ENCODE measurements around the gene F7.
"Not testable (repeated sequence)": the region's sequence is repeated elsewhere in the genome, so short reads cannot be mapped to it uniquely, and the experiment has no call there.

The F7 gene

DNA sequence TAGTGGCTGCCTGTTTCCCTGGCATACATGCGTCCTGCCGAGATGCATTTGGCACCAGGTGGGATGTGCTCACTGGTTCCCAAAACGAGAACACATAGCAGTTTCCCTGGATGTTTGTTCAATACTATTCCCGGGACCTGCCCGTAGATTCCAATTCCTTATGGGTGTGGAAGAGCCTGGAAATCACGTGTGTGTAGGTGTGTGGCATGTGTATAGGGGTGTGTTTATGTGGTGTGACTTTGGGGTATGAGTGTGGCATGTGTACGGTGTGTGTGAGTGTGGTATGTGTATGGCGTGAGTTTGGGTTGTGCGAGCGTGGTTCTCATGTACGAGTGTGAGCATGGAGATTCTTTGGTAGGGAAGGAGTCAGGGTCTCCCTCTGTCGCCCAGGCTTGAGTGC lies 2.9 kb upstream of the F7 start:
- H3K4me2 ChIP-seq (ENCODE audit: low read length), result no peak overlapping the region
- H2AFZ ChIP-seq (ENCODE audit: low read depth, low read length), result no peak overlapping the region
- no peak overlapping the region for H3K4me3 ChIP-seq (ENCODE audit: low read length)
- no peak for TF ChIP-seq EZH2phosphoT487 (IDR thresholded peaks at IDR 0.05; ENCODE audit: low read depth)
- TF ChIP-seq, protein P1, sequence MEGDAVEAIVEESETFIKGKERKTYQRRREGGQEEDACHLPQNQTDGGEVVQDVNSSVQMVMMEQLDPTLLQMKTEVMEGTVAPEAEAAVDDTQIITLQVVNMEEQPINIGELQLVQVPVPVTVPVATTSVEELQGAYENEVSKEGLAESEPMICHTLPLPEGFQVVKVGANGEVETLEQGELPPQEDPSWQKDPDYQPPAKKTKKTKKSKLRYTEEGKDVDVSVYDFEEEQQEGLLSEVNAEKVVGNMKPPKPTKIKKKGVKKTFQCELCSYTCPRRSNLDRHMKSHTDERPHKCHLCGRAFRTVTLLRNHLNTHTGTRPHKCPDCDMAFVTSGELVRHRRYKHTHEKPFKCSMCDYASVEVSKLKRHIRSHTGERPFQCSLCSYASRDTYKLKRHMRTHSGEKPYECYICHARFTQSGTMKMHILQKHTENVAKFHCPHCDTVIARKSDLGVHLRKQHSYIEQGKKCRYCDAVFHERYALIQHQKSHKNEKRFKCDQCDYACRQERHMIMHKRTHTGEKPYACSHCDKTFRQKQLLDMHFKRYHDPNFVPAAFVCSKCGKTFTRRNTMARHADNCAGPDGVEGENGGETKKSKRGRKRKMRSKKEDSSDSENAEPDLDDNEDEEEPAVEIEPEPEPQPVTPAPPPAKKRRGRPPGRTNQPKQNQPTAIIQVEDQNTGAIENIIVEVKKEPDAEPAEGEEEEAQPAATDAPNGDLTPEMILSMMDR (IDR thresholded peaks at IDR 0.05; ENCODE audit: low read depth, low read length), result no peak
- H3K27ac ChIP-seq (ENCODE audit: low read length), result no peak overlapping the region
- no peaks in the 10 kb centered on the region for H3K9me3 ChIP-seq (ENCODE audit: insufficient read depth, low read length)
- H3K27me3 ChIP-seq (ENCODE audit: low read depth, low read length), result peaks cover 7% of the 10 kb centered on the region; the same call in 1 of the 2 replicates
- H3K9ac ChIP-seq (ENCODE audit: low read length), result no peak overlapping the region
- no peaks in the 10 kb centered on the region for H3K79me2 ChIP-seq (ENCODE audit: low read length)
- H4K20me1 ChIP-seq (ENCODE audit: insufficient read depth, low read length), result no peaks in the 10 kb centered on the region; the same call in 1 of the 2 replicates
- peaks cover 5% of the 10 kb centered on the region; the same call in 1 of the 2 replicates for H3K4me1 ChIP-seq (ENCODE audit: low read length)
- no peaks in the 10 kb centered on the region for H3K36me3 ChIP-seq (replicated peaks; ENCODE audit: low read depth, low read length)

GRCh38 chr13:113103646-113104045 lies 1.9 kb upstream of the F7 start:
- H3K4me1 ChIP-seq (ENCODE audit: low read length), result peaks cover 5% of the 10 kb centered on the region; the same call in 1 of the 2 replicates
- H2AFZ ChIP-seq (ENCODE audit: low read depth, low read length), result no peak overlapping the region
- TF ChIP-seq EZH2phosphoT487 (IDR thresholded peaks at IDR 0.05; ENCODE audit: low read depth), result no peak
- TF ChIP-seq, protein P1 (IDR thresholded peaks at IDR 0.05; ENCODE audit: low read depth, low read length), result no peak
- no peak overlapping the region for H3K9ac ChIP-seq (ENCODE audit: low read length)
- H3K4me2 ChIP-seq (ENCODE audit: low read length), result no peak overlapping the region
- peaks cover 7% of the 10 kb centered on the region; the same call in 1 of the 2 replicates for H3K27me3 ChIP-seq (ENCODE audit: low read depth, low read length)
- no peaks in the 10 kb centered on the region for H3K36me3 ChIP-seq (replicated peaks; ENCODE audit: low read depth, low read length)
- H3K27ac ChIP-seq (ENCODE audit: low read length), result no peak overlapping the region
- H3K4me3 ChIP-seq (ENCODE audit: low read length), result no peak overlapping the region
- no peaks in the 10 kb centered on the region for H3K79me2 ChIP-seq (ENCODE audit: low read length)
- no peaks in the 10 kb centered on the region; the same call in 1 of the 2 replicates for H4K20me1 ChIP-seq (ENCODE audit: insufficient read depth, low read length)
- H3K9me3 ChIP-seq (ENCODE audit: insufficient read depth, low read length), result no peaks in the 10 kb centered on the region

DNA sequence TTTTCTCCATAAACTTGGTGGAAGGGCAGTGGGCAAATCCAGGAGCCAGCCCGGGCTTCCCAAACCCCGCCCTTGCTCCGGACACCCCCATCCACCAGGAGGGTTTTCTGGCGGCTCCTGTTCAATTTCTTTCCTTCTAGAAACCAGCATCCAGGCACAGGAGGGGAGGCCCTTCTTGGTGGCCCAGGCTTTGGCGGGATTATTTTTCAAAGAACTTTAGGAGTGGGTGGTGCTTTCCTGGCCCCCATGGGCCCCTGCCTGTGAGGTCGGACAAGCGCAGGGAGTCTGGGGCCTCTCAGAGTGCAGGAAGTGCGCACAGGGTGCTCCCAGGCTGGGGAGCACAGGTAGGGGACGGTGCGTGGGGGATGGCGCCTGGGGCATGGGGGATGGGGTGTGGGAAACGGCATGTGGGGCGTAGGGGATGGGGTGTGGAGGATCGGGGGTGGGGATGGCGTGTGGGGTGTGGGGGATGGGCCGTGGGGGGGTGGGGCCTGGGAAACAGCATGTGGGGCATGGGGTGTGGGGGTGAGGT lies 396 bp downstream of the F7 start:
- Histone ChIP-seq H3K36me3 (replicated peaks; ENCODE audit: low read depth, low read length) (no peaks in the 10 kb centered on the region), H4K20me1 (ENCODE audit: insufficient read depth, low read length) (no peaks in the 10 kb centered on the region; the same call in 1 of the 2 replicates), H3K4me3 (ENCODE audit: low read length) (no peak overlapping the region), H3K9me3 (ENCODE audit: insufficient read depth, low read length) (no peaks in the 10 kb centered on the region), H3K79me2 (ENCODE audit: low read length) (no peaks in the 10 kb centered on the region), H3K27me3 (ENCODE audit: low read depth, low read length) (peaks cover 7% of the 10 kb centered on the region; the same call in 1 of the 2 replicates), H3K9ac (ENCODE audit: low read length) (no peak overlapping the region), H3K4me1 (ENCODE audit: low read length) (peaks cover 5% of the 10 kb centered on the region; the same call in 1 of the 2 replicates), H3K4me2 (ENCODE audit: low read length) (no peak overlapping the region), H2AFZ (ENCODE audit: low read depth, low read length) (no peak overlapping the region), H3K27ac (ENCODE audit: low read length) (no peak overlapping the region)
- no peak for TF ChIP-seq EZH2phosphoT487 (IDR thresholded peaks at IDR 0.05; ENCODE audit: low read depth)
- TF ChIP-seq, protein P1 (IDR thresholded peaks at IDR 0.05; ENCODE audit: low read depth, low read length), result no peak

DNA sequence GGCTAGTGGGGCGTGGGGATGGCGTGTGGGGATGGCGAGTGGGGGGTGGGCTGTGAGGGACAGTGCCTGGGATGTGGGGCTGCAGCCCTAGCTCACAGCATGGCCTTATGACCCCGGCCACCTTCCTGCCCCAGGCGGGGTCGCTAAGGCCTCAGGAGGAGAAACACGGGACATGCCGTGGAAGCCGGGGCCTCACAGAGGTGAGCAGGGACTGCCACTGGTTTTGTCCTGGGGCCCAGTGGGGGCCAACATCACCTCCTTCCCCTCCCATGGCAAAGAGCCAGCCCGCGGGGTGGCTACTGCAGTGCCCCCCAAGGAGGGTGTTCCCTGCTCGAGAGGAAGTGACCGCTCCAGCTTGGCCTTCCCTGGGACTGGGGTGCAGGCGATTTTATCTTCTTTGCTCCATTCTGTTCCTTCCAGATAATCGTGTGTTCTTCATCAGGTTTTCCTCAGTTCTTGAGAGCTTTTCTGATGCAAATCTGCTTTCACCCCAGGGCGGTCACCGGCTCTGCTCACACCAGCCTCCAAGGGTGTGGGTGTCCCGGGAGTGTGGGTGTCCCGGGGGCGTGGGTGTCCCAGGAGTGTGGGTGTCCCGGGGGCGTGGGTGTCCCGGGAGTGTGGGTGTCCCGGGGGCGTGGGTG lies 1.2 kb downstream of the F7 start:
- H3K27me3 ChIP-seq (ENCODE audit: low read depth, low read length), result peaks cover 7% of the 10 kb centered on the region; the same call in 1 of the 2 replicates
- no peaks in the 10 kb centered on the region for H3K4me1 ChIP-seq (ENCODE audit: low read length)
- no peaks in the 10 kb centered on the region for H3K36me3 ChIP-seq (replicated peaks; ENCODE audit: low read depth, low read length)
- no peaks in the 10 kb centered on the region for H3K79me2 ChIP-seq (ENCODE audit: low read length)
- H4K20me1 ChIP-seq (ENCODE audit: insufficient read depth, low read length), result no peaks in the 10 kb centered on the region; the same call in 1 of the 2 replicates
- H3K9ac ChIP-seq (ENCODE audit: low read length), result no peak overlapping the region
- no peak overlapping the region for H3K4me2 ChIP-seq (ENCODE audit: low read length)
- no peak overlapping the region for H3K27ac ChIP-seq (ENCODE audit: low read length)
- no peaks in the 10 kb centered on the region for H3K9me3 ChIP-seq (ENCODE audit: insufficient read depth, low read length)
- TF ChIP-seq, protein P1 (IDR thresholded peaks at IDR 0.05; ENCODE audit: low read depth, low read length), result no peak
- no peak for TF ChIP-seq EZH2phosphoT487 (IDR thresholded peaks at IDR 0.05; ENCODE audit: low read depth)
- H2AFZ ChIP-seq (ENCODE audit: low read depth, low read length), result no peak overlapping the region
- H3K4me3 ChIP-seq (ENCODE audit: low read length), result no peak overlapping the region

DNA sequence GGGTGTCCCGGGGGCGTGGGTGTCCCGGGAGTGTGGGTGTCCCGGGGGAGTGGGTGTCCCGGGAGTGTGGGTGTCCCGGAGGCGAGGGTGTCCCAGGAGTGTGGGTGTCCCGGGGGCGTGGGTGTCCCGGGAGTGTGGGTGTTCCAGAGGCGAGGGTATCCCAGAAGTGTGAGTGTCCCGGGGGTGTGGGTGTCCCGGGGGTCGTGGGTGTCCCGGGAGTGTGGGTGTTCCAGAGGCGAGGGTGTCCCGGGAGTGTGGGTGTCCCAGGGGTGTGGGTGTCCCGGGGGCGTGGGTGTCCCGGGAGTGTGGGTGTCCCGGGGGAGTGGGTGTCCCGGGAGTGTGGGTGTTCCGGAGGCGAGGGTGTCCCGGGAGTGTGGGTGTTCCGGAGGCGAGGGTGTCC lies 2.9 kb downstream of the F7 start:
- not testable (repeated sequence) for H3K27me3 ChIP-seq (ENCODE audit: low read depth, low read length); H3K9ac ChIP-seq (ENCODE audit: low read length); H3K79me2 ChIP-seq (ENCODE audit: low read length); H3K4me1 ChIP-seq (ENCODE audit: low read length); H3K9me3 ChIP-seq (ENCODE audit: insufficient read depth, low read length); H3K36me3 ChIP-seq (replicated peaks; ENCODE audit: low read depth, low read length); H3K27ac ChIP-seq (ENCODE audit: low read length); H3K4me3 ChIP-seq (ENCODE audit: low read length); H2AFZ ChIP-seq (ENCODE audit: low read depth, low read length); H4K20me1 ChIP-seq (ENCODE audit: insufficient read depth, low read length); H3K4me2 ChIP-seq (ENCODE audit: low read length)
